SK-N-SH (cell line): ENCODE measurements around the gene CCL26. TPM values are rescaled to one million over a fixed set of nuclear protein-coding genes. Genes with fewer than 3 reads are reported as not detected.

ENCODE experiments used
- CTCF ChIA-PET: fragments of 300-600, 350-600 bp; formaldehyde crosslinking; extraction: SDS; loops from one replicate; lab custom pipeline; 2021; lab: Yijun Ruan, JAX
- POLR2A ChIA-PET: fragments of 350-600 bp; sonication (Branson Sonifier 250); formaldehyde crosslinking; extraction: SDS; loops from one replicate; lab custom pipeline; 2020; ENCODE audit warnings: antibody characterized with exemption, inconsistent platforms; lab: Yijun Ruan, JAX
- DNase-seq: peaks from one replicate; pipeline ENCODE4 v3.0.0; 2012
- H2AFZ ChIP-seq: fragments of 200-600 bp; sonication (generic); 2 replicates; pipeline ENCODE4 v1.8.1; 2016; ENCODE audit warnings: antibody characterized with exemption, mild to moderate bottlenecking, low read depth
- H3F3A ChIP-seq: fragments of 200-600 bp; sonication (generic); replicated peaks from 2 replicates; pipeline ENCODE3; 2016; ENCODE audit warnings: antibody characterized with exemption, mild to moderate bottlenecking; ENCODE audit not compliant: insufficient read depth
- H3K27ac ChIP-seq, 2 experiments: fragments of 200-500 bp in 1 of 2; fragments of 200-600 bp in 1 of 2; sonication (Bioruptor generic) in 1 of 2; sonication (generic), shearing (Covaris generic) in 1 of 2; 2 replicates each; pipeline versions ENCODE4 v1.5.1 to v1.6.1; 2014 to 2016; ENCODE audit warnings: low read depth in 2 of 2, inconsistent platforms in 1 of 2, low read length in 1 of 2, mild to moderate bottlenecking in 1 of 2, mixed read lengths in 1 of 2
- H3K27me3 ChIP-seq: fragments of 200-600 bp; sonication (generic), shearing (Covaris generic); 2 replicates; pipeline ENCODE4 v1.6.1; 2016; ENCODE audit warnings: mixed run types; ENCODE audit not compliant: insufficient read depth
- H3K36me3 ChIP-seq, 2 experiments: fragments of 200-500 bp in 1 of 2; fragments of 200-600 bp in 1 of 2; sonication (Bioruptor generic) in 1 of 2; sonication (generic) in 1 of 2; replicated peaks in 1 of 2; 2 replicates each; pipeline versions ENCODE3 to v1.5.1; 2014 to 2016; ENCODE audit warnings: low read length in 1 of 2, mild to moderate bottlenecking in 1 of 2; ENCODE audit not compliant: insufficient read depth in 2 of 2, control insufficient read depth in 1 of 2
- H3K4me1 ChIP-seq, 2 experiments: fragments of 200-500 bp in 1 of 2; fragments of 200-600 bp in 1 of 2; sonication (Bioruptor generic) in 1 of 2; sonication (generic), shearing (Covaris generic) in 1 of 2; 2 replicates each; pipeline versions ENCODE4 v1.5.1 to v1.6.1; 2014 to 2016; ENCODE audit warnings: low read depth in 1 of 2, low read length in 1 of 2, mixed run types in 1 of 2; ENCODE audit not compliant: insufficient read depth in 2 of 2, control insufficient read depth in 1 of 2
- H3K4me2 ChIP-seq: fragments of 200-600 bp; sonication (generic), shearing (Covaris generic); 2 replicates; pipeline ENCODE4 v1.6.1; 2017; ENCODE audit warnings: mixed run types
- H3K4me3 ChIP-seq, 2 experiments: fragments of 200-500 bp in 1 of 2; fragments of 200-600 bp in 1 of 2; sonication (Bioruptor generic) in 1 of 2; sonication (generic), shearing (Covaris generic) in 1 of 2; 2 replicates each; pipeline versions ENCODE4 v1.5.1 to v1.8.1; 2014 to 2016; ENCODE audit warnings: low read depth in 2 of 2, inconsistent platforms in 1 of 2, low read length in 1 of 2, mild to moderate bottlenecking in 1 of 2, mixed read lengths in 1 of 2, moderate library complexity in 1 of 2
- H3K79me2 ChIP-seq: fragments of 200-600 bp; sonication (generic); 2 replicates; pipeline ENCODE4 v1.8.1; 2017; ENCODE audit warnings: mild to moderate bottlenecking; ENCODE audit not compliant: insufficient read depth
- H3K9ac ChIP-seq: fragments of 200-600 bp; sonication (generic); 2 replicates; pipeline ENCODE4 v1.6.1; 2017; ENCODE audit warnings: mixed run types
- H3K9me2 ChIP-seq: fragments of 200-600 bp; sonication (generic); 2 replicates; pipeline ENCODE4 v1.6.1; 2017; ENCODE audit warnings: mixed run types
- H3K9me3 ChIP-seq: fragments of 200-600 bp; sonication (generic); 2 replicates; pipeline ENCODE4 v1.6.1; 2017; ENCODE audit warnings: mixed run types, mild to moderate bottlenecking, moderate library complexity
- H4K20me1 ChIP-seq: fragments of 200-600 bp; sonication (generic); 2 replicates; pipeline ENCODE4 v1.6.1; 2017; ENCODE audit warnings: mild to moderate bottlenecking, mixed run types; ENCODE audit not compliant: insufficient read depth
- ELF1 ChIP-seq: IDR thresholded peaks from 2 replicates; pipeline ENCODE4 v1.4.0; 2012
- EP300 ChIP-seq, 2 experiments: IDR thresholded peaks; 2 replicates each; pipeline versions ENCODE4 v1.4.0 to v1.6.1; 2012; ENCODE audit warnings: borderline replicate concordance in 1 of 2, low read depth in 1 of 2, low read length in 1 of 2
- EZH2phosphoT487 ChIP-seq: fragments of 200-600 bp; sonication (generic); IDR thresholded peaks from 2 replicates; pipeline ENCODE4 v1.6.1; 2017; ENCODE audit warnings: low read depth, mixed run types, mild to moderate bottlenecking, antibody characterized with exemption, moderate library complexity, borderline replicate concordance
- FOSL2 ChIP-seq: IDR thresholded peaks from 2 replicates; pipeline ENCODE4 v1.4.0; 2012; ENCODE audit warnings: low read depth, mild to moderate bottlenecking, moderate library complexity, borderline replicate concordance
- FOXJ3 ChIP-seq: sonication (generic); formaldehyde crosslinking; IDR thresholded peaks from 2 replicates; pipeline ENCODE4 v1.5.1; 2020; ENCODE audit warnings: mild to moderate bottlenecking, missing genetic modification reagents
- FOXM1 ChIP-seq: IDR thresholded peaks from 2 replicates; pipeline ENCODE4 v1.4.0; 2012; ENCODE audit warnings: low read depth, mild to moderate bottlenecking
- GABPA ChIP-seq: IDR thresholded peaks from 2 replicates; pipeline ENCODE4 v1.4.0; 2012; ENCODE audit warnings: low read depth, mild to moderate bottlenecking
- GATA2 ChIP-seq: sonication (generic); formaldehyde crosslinking; IDR thresholded peaks from 2 replicates; pipeline ENCODE4 v1.5.0; 2020; ENCODE audit warnings: mild to moderate bottlenecking, missing genetic modification reagents
- IRF3 ChIP-seq: fragments of 150-350 bp; IDR thresholded peaks from 2 replicates; pipeline ENCODE4 v1.6.1; 2016; ENCODE audit warnings: mild to moderate bottlenecking, low read depth, low read length
- JUND ChIP-seq: IDR thresholded peaks from 2 replicates; pipeline ENCODE4 v1.4.0; 2012
- MAX ChIP-seq: IDR thresholded peaks from 2 replicates; pipeline ENCODE4 v1.4.0; 2012; ENCODE audit warnings: low read depth
- MXI1 ChIP-seq: IDR thresholded peaks from 2 replicates; pipeline ENCODE4 v1.6.1; 2012; ENCODE audit warnings: mild to moderate bottlenecking, low read depth, low read length, improper control_type of control experiment
- NFIC ChIP-seq: IDR thresholded peaks from 2 replicates; pipeline ENCODE4 v1.4.0; 2012; ENCODE audit warnings: borderline replicate concordance
- NRF1 ChIP-seq: IDR thresholded peaks from 2 replicates; pipeline ENCODE4 v1.6.1; 2012; ENCODE audit warnings: low read depth, mild to moderate bottlenecking, low read length
- POLR2AphosphoS5 ChIP-seq: IDR thresholded peaks from 2 replicates; pipeline ENCODE4 v1.6.1; 2012; ENCODE audit warnings: low read depth, low read length
- RAD21 ChIP-seq: IDR thresholded peaks from 2 replicates; pipeline ENCODE4 v1.6.1; 2012; ENCODE audit warnings: mild to moderate bottlenecking, low read length
- RCOR1 ChIP-seq: fragments of 150-350 bp; IDR thresholded peaks from 2 replicates; pipeline ENCODE4 v1.6.1; 2017; ENCODE audit warnings: antibody characterized with exemption, low read length
- SIN3A ChIP-seq: IDR thresholded peaks from 2 replicates; pipeline ENCODE4 v1.6.1; 2012; ENCODE audit warnings: low read depth, mild to moderate bottlenecking, low read length, moderate library complexity, borderline replicate concordance
- SMC3 ChIP-seq: IDR thresholded peaks from 2 replicates; pipeline ENCODE4 v1.6.1; 2012; ENCODE audit warnings: low read depth, low read length, improper control_type of control experiment
- TAF1 ChIP-seq: IDR thresholded peaks from 2 replicates; pipeline ENCODE4 v1.6.1; 2012; ENCODE audit warnings: low read depth, mild to moderate bottlenecking, low read length, moderate library complexity, borderline replicate concordance
- TCF12 ChIP-seq: IDR thresholded peaks from 2 replicates; pipeline ENCODE4 v1.4.0; 2012
- TEAD4 ChIP-seq: IDR thresholded peaks from 2 replicates; pipeline ENCODE4 v1.4.0; 2012; ENCODE audit warnings: mild to moderate bottlenecking, borderline replicate concordance; ENCODE audit not compliant: insufficient read depth
- YY1 ChIP-seq: IDR thresholded peaks from 2 replicates; pipeline ENCODE4 v1.4.0; 2012; ENCODE audit warnings: low read depth, mild to moderate bottlenecking
- WGBS: methylation state at CpG from one replicate; pipeline ENCODE4 v1.1.6; 2017; ENCODE audit warnings: low lambda C conversion rate; 5-methylcytosine and 5-hydroxymethylcytosine counted together
- polyA plus RNA-seq, 3 experiments: library from polyadenylated mRNA; depleted of rRNA; stranded (reverse); fragments of >200 nt; gene quantifications; 2 replicates each; pipeline ENCODE4 v1.2.3, GENCODE V29; 2012
- TF ChIP-seq, protein P1 (sequence below): IDR thresholded peaks from 2 replicates; pipeline ENCODE4 v1.4.0; 2012; ENCODE audit warnings: low read depth, borderline replicate concordance

Gene CCL26
- polyA plus RNA-seq, 1 of the 3 experiments (the other 2 are of a cell fraction) = not detected

DNA sequence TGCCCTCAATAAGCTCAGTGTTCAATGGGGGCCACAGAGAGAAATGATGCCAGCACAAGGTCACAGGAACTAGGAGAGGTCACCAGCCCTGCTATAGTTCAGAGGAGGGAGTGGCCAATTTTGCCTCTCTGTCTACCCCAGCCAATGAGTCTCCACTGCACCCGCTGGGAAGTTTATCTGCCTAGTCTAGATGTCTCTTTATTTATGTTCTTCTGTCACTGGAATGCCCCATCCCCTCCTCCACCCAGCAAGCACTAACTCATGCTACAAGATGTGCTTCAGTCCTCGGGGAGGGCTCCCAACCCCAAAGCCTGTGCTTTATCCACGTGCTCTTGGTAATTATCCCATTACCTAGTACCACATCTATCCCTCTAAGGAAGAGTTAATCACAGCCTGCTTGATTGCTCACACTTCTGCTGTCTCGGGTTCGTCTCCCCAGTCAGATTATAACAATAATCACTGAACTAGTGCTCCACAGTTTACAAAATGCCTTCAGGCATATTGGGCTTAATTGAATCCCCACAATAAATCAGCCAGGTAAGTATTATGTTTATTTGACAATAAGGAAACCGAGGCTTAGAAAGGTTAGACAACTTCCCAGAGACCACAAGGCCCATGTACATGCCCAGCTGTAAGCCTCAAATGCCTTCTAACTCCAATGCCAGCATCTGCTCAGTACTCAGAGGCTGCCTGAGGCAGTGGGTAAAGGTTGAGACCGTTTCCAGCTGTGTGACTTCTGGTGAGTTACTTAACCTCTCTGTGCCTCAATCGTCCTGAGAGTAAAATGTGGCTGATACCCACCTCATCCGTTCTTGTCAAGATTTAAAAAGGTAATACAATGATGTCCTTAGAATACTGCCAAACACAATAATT, 37.2 kb downstream of the CCL26 start:
- H3K9ac ChIP-seq = no peak overlapping the region
- H4K20me1 ChIP-seq = no peaks in the 10 kb centered on the region
- H3K9me2 ChIP-seq = no peaks in the 10 kb centered on the region
- peaks cover 5 to 9% of the 10 kb centered on the region in 2 experiments; a peak in 1 of 4 replicates for H3K4me1 ChIP-seq
- H3K79me2 ChIP-seq = no peaks in the 10 kb centered on the region
- no peak for TF ChIP-seq POLR2AphosphoS5
- TF ChIP-seq SMC3 = no peak
- TF ChIP-seq GABPA = no peak
- TF ChIP-seq, all 33 proteins: peak for 0
- no peak overlapping the region for H3K27ac ChIP-seq
- no peaks in the 10 kb centered on the region for H3K27me3 ChIP-seq
- ChIA-PET POLR2A (no interaction called here), CTCF (interaction anchor here (0.6 to 0.9 kb wide), 2 partner anchors 28 to 1026 kb away, joined by 3 to 4 read pairs; no protein-coding TSS in a partner anchor)
- H2AFZ ChIP-seq = no peak overlapping the region
- DNase-seq = no peak
- 80% methylated on average over 9 of the region's 9 CpGs for WGBS
- H3K36me3 ChIP-seq = no peaks in the 10 kb centered on the region
- no peak overlapping the region for H3K4me2 ChIP-seq
- H3K4me3 ChIP-seq = no peak overlapping the region
- H3F3A ChIP-seq = peaks cover 31% of the 10 kb centered on the region
- no peaks in the 10 kb centered on the region for H3K9me3 ChIP-seq

GRCh38 chr7:75732764-75733630, 39.0 kb downstream of the CCL26 start:
- peak; percentile 35 for DNase-seq
- Histone ChIP-seq H3K9me3 (no peaks in the 10 kb centered on the region), H3K27me3 (no peaks in the 10 kb centered on the region), H2AFZ (peak overlapping the region; percentile 29; the same call in 1 of the 2 replicates), H3K9ac (peak overlapping the region; percentile 19; the same call in 1 of the 2 replicates), H3K4me2 (peak overlapping the region; percentile 71), H3K9me2 (no peaks in the 10 kb centered on the region), H4K20me1 (no peaks in the 10 kb centered on the region), H3K4me3 (peak overlapping the region in 1 of 2 experiments; percentile 15; a peak in 1 of 4 replicates), H3K4me1 (peaks cover 6 to 9% of the 10 kb centered on the region in 2 experiments; a peak in 1 of 4 replicates), H3K27ac (peak overlapping the region in 1 of 2 experiments; percentile 74; a peak in 2 of 4 replicates), H3K79me2 (no peaks in the 10 kb centered on the region), H3F3A (peaks cover 31% of the 10 kb centered on the region), H3K36me3 (no peaks in the 10 kb centered on the region)
- ChIA-PET CTCF (interaction anchor here (1.0 to 1.7 kb wide), 4 partner anchors 25 to 50 kb away, joined by 3 to 4 read pairs (median 4); no protein-coding TSS in a partner anchor), POLR2A (no interaction called here)
- 13% methylated on average over 15 of the region's 15 CpGs for WGBS
- TF ChIP-seq TCF12 = peak; percentile 78
- no peak for TF ChIP-seq FOXM1
- TF ChIP-seq NFIC = peak; percentile 72
- TF ChIP-seq GABPA = no peak
- TF ChIP-seq POLR2AphosphoS5 = peak; percentile 47; the same call in 1 of the 2 replicates
- peak; percentile 89; the same call in 1 of the 2 replicates for TF ChIP-seq JUND
- peak; percentile 48 for TF ChIP-seq MAX
- TF ChIP-seq EZH2phosphoT487 = no peak
- no peak for TF ChIP-seq MXI1
- TF ChIP-seq NRF1 = no peak
- TF ChIP-seq TAF1 = 0 out of 2 replicates have a peak, but pooled peaks have one; percentile 37
- TF ChIP-seq TEAD4 = peak; percentile 64; the same call in 1 of the 2 replicates
- no peak for TF ChIP-seq ELF1
- no peak for TF ChIP-seq IRF3
- no peak for TF ChIP-seq RCOR1
- no peak for TF ChIP-seq YY1
- no peak for TF ChIP-seq FOXJ3 (CRISPR knock-in tag)
- no peak for TF ChIP-seq SIN3A
- no peak for TF ChIP-seq RAD21
- TF ChIP-seq GATA2 (CRISPR knock-in tag) = no peak
- TF ChIP-seq, protein P1, sequence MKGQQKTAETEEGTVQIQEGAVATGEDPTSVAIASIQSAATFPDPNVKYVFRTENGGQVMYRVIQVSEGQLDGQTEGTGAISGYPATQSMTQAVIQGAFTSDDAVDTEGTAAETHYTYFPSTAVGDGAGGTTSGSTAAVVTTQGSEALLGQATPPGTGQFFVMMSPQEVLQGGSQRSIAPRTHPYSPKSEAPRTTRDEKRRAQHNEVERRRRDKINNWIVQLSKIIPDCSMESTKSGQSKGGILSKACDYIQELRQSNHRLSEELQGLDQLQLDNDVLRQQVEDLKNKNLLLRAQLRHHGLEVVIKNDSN = no peak
- TF ChIP-seq EP300 (IDR thresholded peaks at IDR 0.05; ENCODE audit: borderline replicate concordance in 1 of 2, low read depth in 1 of 2, low read length in 1 of 2) = peak in 1 of 2 experiments; percentile 87; a peak in 1 of 4 replicates
- peak; percentile 84 for TF ChIP-seq FOSL2
